Measurements from ENCODE around the gene NDUFA8.

The NDUFA8 gene

DNA sequence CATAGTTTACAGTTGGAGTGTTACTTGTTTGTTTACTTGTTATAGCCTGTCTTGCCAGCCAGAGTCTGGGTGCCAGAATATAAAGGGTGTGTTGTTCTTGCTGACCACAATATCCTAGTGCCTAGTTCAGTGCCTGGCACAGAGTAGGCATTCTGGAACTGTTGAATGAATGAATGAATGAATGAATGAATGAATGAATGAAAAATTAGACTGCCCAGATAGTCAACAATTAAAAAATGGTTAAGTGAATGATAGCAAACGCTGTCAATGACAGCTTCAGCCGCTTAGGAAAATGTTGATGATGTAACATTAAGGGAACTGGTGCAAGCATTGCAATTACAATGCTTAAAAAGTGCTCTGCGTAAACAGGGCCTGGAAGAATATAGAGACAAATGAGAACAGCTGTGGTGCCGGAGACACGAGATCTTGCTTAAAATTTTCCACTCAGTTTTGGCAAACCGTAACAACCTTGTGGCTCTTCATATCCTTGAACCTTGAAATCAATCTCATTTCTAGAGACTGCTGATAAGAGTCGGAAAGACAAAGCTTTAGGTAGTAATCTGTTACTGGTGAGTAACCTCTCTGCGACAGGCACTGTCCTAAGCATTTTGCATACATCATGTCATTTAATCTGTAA lies 61.8 kb downstream of the NDUFA8 start:
- no peak for DNase-seq

DNA sequence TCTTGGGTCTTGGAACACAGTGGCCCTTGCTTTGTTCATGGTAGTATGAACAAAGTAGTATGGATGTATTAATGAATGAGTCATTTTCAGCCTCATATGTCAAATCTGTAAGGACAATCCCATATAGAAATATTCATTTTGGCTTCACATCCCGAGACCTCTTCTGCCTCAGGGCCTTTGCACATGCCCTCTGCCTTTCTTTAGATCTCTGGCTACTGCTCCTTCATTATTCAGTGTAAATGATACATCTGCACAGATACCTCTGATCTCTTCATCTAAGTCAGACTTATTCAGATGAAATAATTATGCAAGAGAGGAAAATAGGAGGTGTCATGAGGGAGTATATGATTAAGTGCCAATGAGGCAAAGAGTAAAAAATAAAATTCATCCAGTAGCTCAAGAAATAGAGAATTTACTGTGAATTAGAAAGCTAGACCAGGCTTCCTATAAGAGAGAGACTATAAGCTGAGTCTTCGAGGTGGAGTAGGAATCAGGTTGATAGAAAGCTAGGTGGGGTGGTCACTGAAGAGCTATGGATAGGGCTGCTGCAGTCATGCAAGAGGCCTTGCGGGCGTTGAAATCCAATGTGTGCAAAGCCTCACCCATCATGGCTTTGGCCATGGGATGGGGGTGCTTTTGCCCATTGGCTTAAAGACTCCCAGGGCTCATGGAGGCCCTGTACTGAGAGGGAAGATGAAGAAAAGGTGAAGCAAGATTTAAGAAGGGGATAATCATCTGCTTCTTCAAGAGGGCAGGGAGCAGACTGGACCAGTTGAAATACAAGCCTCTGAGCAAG lies 62.8 kb downstream of the NDUFA8 start:
- DNase-seq = no peak

DNA sequence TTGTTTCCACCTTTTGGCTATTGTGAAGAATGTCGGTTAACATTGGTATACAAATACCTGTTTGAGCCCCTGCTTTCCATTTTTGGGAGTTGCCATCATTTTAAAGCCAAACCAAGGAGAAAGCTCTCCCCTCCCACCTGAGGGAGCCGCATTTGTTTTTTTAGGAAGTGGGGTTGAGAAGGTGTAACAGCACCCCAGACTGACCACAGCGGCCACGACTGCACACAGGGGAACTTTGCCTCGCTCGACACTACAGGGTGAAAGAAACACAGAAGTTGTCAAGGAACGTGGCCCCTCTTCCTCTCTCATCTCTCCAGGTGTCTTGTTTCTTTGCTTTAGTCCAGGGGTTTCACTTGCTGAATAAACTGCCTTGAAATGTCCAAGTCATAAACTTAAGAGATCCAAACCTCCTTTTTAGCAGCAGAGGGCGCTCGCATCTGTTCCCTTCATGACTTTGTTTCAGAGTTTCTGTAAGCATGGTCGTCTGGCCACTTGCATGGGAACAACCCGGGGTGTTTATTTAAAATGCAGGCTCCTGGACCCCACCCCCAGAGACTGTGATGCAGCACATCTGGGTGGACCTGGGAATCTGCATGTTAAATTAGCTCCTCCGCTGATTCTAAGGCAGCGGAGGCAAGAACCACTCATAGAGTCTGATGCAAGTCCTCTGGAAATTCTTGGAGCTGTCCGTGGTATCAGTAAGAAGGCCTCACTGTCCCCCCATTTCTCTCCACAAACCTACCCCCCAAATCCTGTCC lies 64.4 kb downstream of the NDUFA8 start:
- DNase-seq = peak; percentile 39

All from COR-L47 (cell line).